22Rv1 (cell line): ENCODE results near the gene RDH16.
A peak's percentile ranks its signal among the peaks of the same experiment; 100 is the strongest.
"Not testable (repeated sequence)": the region's sequence is repeated elsewhere in the genome, so short reads cannot be mapped to it uniquely, and the experiment has no call there.

Experiments used
- H3K27ac ChIP-seq: fragments of 450-650 bp; 2 replicates; pipeline ENCODE4 v1.5.1; 2017
- ZFX ChIP-seq: fragments of 450-650 bp; IDR thresholded peaks from 2 replicates; pipeline ENCODE4 v1.6.1; 2017; ENCODE audit warnings: antibody characterized with exemption, borderline replicate concordance
- TF ChIP-seq, protein P1 (sequence below): fragments of 450-650 bp; IDR thresholded peaks from 2 replicates; pipeline ENCODE4 v1.5.1; 2017; ENCODE audit warnings: mild to moderate bottlenecking

RDH16 gene

DNA sequence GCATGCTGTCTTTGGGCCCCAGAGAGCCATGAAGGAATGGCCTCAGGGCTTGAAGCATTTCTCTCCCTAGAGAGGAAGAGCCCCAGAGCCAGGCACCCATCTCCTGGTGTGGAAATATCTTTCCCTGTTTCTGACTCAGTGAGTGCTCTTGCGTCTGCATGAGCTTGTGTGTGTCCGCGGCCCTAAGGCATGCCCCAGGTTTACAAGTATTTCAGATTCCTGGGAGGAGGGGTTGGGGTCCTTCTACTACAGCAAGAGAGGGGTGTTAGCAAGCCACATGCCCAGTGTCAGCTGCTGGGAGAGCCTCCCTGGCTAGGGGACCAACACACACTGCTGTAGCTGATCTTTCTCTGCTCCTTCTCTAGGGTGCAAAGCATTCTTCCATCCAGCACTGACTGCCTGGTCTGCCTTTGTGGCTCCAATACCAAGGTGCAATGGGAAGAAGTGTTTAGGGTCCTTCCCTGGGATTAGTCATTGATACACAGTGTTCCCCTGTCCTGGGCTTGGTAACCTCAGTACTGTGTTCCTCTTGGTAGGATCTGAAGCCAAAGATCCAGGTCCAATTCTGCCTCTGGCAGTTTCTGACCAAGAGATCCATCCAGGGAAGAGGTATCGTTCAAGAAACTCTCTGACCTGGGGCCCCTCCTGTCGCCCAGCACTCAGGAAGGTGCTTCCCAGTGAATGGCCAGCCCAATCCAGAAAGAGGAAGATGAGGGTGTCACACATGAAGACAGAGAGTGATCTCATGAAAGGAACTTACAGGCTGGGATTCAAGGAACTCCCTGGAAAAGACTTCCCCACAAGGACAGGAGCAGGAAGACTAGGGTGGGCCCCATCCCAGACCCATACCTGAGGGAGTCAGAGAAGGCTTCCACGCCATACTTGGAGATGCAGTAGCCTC, 3.1 kb downstream of the RDH16 start:
- no peak for TF ChIP-seq ZFX
- TF ChIP-seq, protein P1, sequence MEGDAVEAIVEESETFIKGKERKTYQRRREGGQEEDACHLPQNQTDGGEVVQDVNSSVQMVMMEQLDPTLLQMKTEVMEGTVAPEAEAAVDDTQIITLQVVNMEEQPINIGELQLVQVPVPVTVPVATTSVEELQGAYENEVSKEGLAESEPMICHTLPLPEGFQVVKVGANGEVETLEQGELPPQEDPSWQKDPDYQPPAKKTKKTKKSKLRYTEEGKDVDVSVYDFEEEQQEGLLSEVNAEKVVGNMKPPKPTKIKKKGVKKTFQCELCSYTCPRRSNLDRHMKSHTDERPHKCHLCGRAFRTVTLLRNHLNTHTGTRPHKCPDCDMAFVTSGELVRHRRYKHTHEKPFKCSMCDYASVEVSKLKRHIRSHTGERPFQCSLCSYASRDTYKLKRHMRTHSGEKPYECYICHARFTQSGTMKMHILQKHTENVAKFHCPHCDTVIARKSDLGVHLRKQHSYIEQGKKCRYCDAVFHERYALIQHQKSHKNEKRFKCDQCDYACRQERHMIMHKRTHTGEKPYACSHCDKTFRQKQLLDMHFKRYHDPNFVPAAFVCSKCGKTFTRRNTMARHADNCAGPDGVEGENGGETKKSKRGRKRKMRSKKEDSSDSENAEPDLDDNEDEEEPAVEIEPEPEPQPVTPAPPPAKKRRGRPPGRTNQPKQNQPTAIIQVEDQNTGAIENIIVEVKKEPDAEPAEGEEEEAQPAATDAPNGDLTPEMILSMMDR: no peak
- no peak overlapping the region for H3K27ac ChIP-seq

DNA sequence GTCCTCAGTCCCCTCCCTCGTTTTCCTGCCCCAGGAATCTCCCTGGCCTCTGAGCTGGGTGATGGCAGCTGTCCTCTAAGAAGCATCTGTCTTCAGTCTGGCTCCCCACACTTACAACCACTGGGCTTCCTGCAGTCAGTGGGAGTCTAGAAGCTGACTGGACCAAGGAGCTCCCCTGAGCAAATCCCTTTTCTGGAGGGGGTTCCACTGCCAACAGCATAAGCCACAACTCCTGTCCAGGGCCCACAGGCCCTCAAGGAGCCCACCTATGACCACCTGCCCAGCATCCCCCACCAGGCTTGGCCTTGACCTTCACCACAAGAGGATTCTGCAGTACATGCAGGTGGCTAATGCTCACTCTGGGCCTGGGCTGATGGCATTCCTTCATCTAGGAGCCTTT, 4.1 kb downstream of the RDH16 start:
- H3K27ac ChIP-seq: no peak overlapping the region
- TF ChIP-seq, protein P1: no peak
- no peak for TF ChIP-seq ZFX

- no peak for TF ChIP-seq ZFX
- TF ChIP-seq, protein P1: no peak
- no peak overlapping the region for H3K27ac ChIP-seq
Observed at GRCh38 chr12:56951582-56952339, 5.6 kb downstream of the RDH16 start.

DNA sequence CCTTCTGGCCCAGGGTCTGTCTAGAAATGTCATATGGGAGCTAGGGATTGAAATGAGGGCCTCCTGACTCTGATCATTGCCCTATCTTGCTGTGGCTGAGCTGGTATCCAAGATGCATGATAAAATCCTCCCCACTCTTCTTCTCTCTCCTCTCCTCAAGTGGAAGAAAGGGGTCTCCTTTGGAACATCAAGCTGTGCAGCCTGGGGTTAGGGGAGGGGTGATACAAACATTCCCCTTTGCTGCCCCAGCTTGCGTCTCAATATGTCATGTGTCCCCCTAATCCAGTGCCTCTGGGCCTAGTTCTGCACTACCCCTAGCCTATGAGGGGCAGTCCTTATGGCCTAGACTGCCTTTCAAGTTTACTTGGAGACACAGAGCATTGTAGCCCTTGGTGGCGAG, 8.5 kb downstream of the RDH16 start:
- TF ChIP-seq ZFX: no peak
- TF ChIP-seq, protein P1: no peak
- no peak overlapping the region for H3K27ac ChIP-seq

- H3K27ac ChIP-seq: no peak overlapping the region
- TF ChIP-seq ZFX: no peak
Observed at GRCh38 chr12:56948457-56948777, 9.0 kb downstream of the RDH16 start.

- no peak for TF ChIP-seq ZFX
- TF ChIP-seq, protein P1: 0 out of 2 replicates have a peak, but pooled peaks have one; percentile 10
- H3K27ac ChIP-seq: no peak overlapping the region
Observed at GRCh38 chr12:56947633-56948456, 9.6 kb downstream of the RDH16 start.

DNA sequence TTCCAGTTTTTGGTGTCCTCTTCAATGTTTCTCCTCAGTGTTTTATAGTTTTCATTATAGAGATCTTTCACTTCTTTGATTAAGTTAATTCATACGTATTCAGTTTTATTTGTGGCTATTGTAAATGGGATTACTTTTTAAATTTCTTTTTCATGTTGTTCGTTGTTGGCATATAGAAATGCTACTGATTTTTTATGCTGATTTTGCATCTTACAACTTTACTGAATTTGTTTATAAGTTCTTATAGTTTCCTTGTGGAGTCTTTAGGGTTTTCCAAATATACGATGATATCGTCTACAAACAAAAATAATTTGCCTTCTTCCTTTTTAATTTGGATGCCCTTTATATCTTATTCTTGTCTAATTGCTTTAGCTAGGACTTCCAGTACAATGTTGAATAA, 13.5 kb downstream of the RDH16 start:
- TF ChIP-seq ZFX: no peak
- TF ChIP-seq, protein P1: no peak
- H3K27ac ChIP-seq: no peak overlapping the region

DNA sequence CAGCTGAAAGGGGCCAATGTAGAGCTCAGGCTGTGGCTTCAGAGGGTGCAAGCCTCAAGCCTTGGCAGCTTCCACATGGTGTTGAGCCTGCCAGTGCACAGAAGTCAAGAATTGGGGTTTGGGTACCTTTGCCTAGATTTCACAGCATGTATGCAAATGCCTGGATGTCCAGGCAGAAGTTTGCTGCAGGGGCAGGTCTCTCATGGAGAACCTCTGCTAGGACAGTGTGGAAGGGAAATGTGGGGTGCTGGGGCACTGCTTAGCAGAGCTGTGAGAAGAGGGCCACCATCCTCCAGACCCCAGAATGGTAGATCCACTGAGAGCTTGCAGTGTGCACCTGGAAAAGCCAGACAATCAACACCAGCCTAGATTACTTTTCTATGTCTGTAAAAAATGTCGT, 14.0 kb downstream of the RDH16 start:
- H3K27ac ChIP-seq: not testable (repeated sequence)
